ENCODE results near the gene TRPV4.

TRPV4 gene

GRCh38 chr12:109827566-109828550 is 5.3 kb downstream of the TRPV4 start:
- DNase-seq = no peak

GRCh38 chr12:109827080-109827479 is 6.1 kb downstream of the TRPV4 start:
- DNase-seq = no peak

GRCh38 chr12:109824731-109825130 is 8.5 kb downstream of the TRPV4 start:
- no peak for DNase-seq

GRCh38 chr12:109822951-109823411 is 10.2 kb downstream of the TRPV4 start:
- DNase-seq = no peak

GRCh38 chr12:109822416-109822815 is 10.8 kb downstream of the TRPV4 start:
- no peak for DNase-seq

GRCh38 chr12:109821968-109822367 is 11.2 kb downstream of the TRPV4 start:
- DNase-seq = no peak

- no peak for DNase-seq
Observed at GRCh38 chr12:109820816-109821381, 12.3 kb downstream of the TRPV4 start.

- DNase-seq = no peak
Observed at GRCh38 chr12:109818905-109819500, 14.2 kb downstream of the TRPV4 start.

GRCh38 chr12:109818253-109818652 is 14.9 kb downstream of the TRPV4 start:
- no peak for DNase-seq

GRCh38 chr12:109817627-109818231 is 15.5 kb downstream of the TRPV4 start:
- no peak for DNase-seq

GRCh38 chr12:109816870-109817269 is 16.3 kb downstream of the TRPV4 start:
- no peak for DNase-seq

- no peak for DNase-seq
Observed at GRCh38 chr12:109815757-109816617, 17.2 kb downstream of the TRPV4 start.

GRCh38 chr12:109815225-109815624 is 18.0 kb downstream of the TRPV4 start:
- DNase-seq = no peak

- no peak for DNase-seq
Observed at GRCh38 chr12:109814600-109815150, 18.5 kb downstream of the TRPV4 start.

- DNase-seq = no peak
Observed at GRCh38 chr12:109813810-109814416, 19.3 kb downstream of the TRPV4 start.

- no peak for DNase-seq
Observed at GRCh38 chr12:109811624-109811995, 21.6 kb downstream of the TRPV4 start.

- DNase-seq = no peak
Observed at GRCh38 chr12:109810954-109811623, 22.1 kb downstream of the TRPV4 start.

GRCh38 chr12:109808876-109809646 is 24.1 kb downstream of the TRPV4 start:
- DNase-seq = no peak

- DNase-seq = no peak
Observed at GRCh38 chr12:109807954-109808643, 25.1 kb downstream of the TRPV4 start.

All from NCI-H774 (cell line).